Aorta (tissue), 5 donors: ENCODE measurements around the gene ANK2. TPM values are rescaled to one million over a fixed set of nuclear protein-coding genes. Genes with fewer than 3 reads are reported as not detected.
A peak's percentile ranks its signal among the peaks of the same experiment; 100 is the strongest.

ENCODE experiments used
- ATAC-seq: fragments of 200-7000 bp; cut with Tn5 transposase; one replicate; pipeline ENCODE4 v1.9.1; 2022; ENCODE audit warnings: moderate library complexity; ENCODE audit not compliant: low FRiP score
- DNase-seq, 2 donors: peaks; one replicate each; pipeline ENCODE4 v3.0.0-alpha.2; 2020
- H3K27ac ChIP-seq, 2 donors: one replicate each; pipeline ENCODE4 v1.5.1; 2013; ENCODE audit warnings: low read length in 2 of 2, mild to moderate bottlenecking in 2 of 2, moderate library complexity in 2 of 2, control low read depth in 1 of 2, inconsistent platforms in 1 of 2, low read depth in 1 of 2
- H3K27me3 ChIP-seq, 2 donors: one replicate each; pipeline ENCODE4 v1.6.1; 2013; ENCODE audit warnings: control low read depth in 1 of 2, low read length in 1 of 2, mild to moderate bottlenecking in 1 of 2, moderate library complexity in 1 of 2; ENCODE audit not compliant: insufficient read depth in 2 of 2, control insufficient read depth in 1 of 2
- H3K36me3 ChIP-seq, 2 donors: one replicate each; pipeline ENCODE4 v1.6.1; 2013; ENCODE audit warnings: control low read depth in 1 of 2, low read length in 1 of 2, mild to moderate bottlenecking in 1 of 2; ENCODE audit not compliant: insufficient read depth in 2 of 2, control insufficient read depth in 1 of 2
- H3K4me1 ChIP-seq, 2 donors: one replicate each; pipeline ENCODE4 v1.6.1; 2013; ENCODE audit warnings: low read length in 2 of 2, control low read depth in 1 of 2, mild to moderate bottlenecking in 1 of 2, moderate library complexity in 1 of 2; ENCODE audit not compliant: insufficient read depth in 2 of 2, control insufficient read depth in 1 of 2
- H3K4me3 ChIP-seq, 2 donors: one replicate each; pipeline ENCODE4 v1.5.1; 2013; ENCODE audit warnings: low read length in 2 of 2, control low read depth in 1 of 2, mild to moderate bottlenecking in 1 of 2
- H3K9me3 ChIP-seq: one replicate; pipeline ENCODE4 v1.6.1; 2013; ENCODE audit warnings: mild to moderate bottlenecking, low read length; ENCODE audit not compliant: control insufficient read depth
- WGBS, 2 donors: extraction: QIAGEN DNeasy Blood & Tissue Kit; methylation state at CpG; one replicate each; pipeline ENCODE4 v1.1.7; 2013; 5-methylcytosine and 5-hydroxymethylcytosine counted together
- intact Hi-C, 2 donors: fragments of 100-400 bp; cut with DNase I; formaldehyde crosslinking; loops; one replicate each; pipeline versions ENCODE4 v1.14.2 to v1.15.0; 2022
- polyA plus RNA-seq, 2 donors: library from polyadenylated mRNA; stranded (reverse); fragments of 200-250 nt; gene quantifications; one replicate each; pipeline ENCODE4 v1.2.3, GENCODE V29; 2013
- total RNA-seq, 2 donors: library from RNA; stranded (reverse); fragmentation: NEBNext Ultra II Directional; extraction: Animal tissue kit (Norgen Biotek cat#: 25700); gene quantifications; one replicate each; pipeline ENCODE4 v1.2.1, GENCODE V29; 2021
- donor health status: healthy with polysubstance abuse.
- donor health status: Bipolar disorder and iron deficiency.
- donor health status: DM: no; HTN: no; CAD: no.
- donor health status: DM: no; HTN: no; CAD: no.
- donor health status: DM: yes; HTN: yes; CAD: no.

ANK2 gene
- total and polyA plus RNA-seq, 4 donors: 1.6 to 117 (median 36.6) TPM

GRCh38 chr4:113273721-113274220, 224.3 kb downstream of the ANK2 start:
- H3K27me3 ChIP-seq: no peaks in the 10 kb centered on the region
- H3K27ac ChIP-seq: no peak overlapping the region
- H3K36me3 ChIP-seq: no peaks in the 10 kb centered on the region
- H3K4me3 ChIP-seq: no peak overlapping the region
- DNase-seq (no peak), ATAC-seq (no peak)
- H3K4me1 ChIP-seq: no peaks in the 10 kb centered on the region
- intact Hi-C loops: no loop called here
- H3K9me3 ChIP-seq: no peaks in the 10 kb centered on the region

- Histone ChIP-seq H3K27me3 (no peaks in the 10 kb centered on the region), H3K9me3 (no peaks in the 10 kb centered on the region), H3K36me3 (no peaks in the 10 kb centered on the region), H3K4me3 (no peak overlapping the region), H3K4me1 (no peaks in the 10 kb centered on the region), H3K27ac (no peak overlapping the region)
- intact Hi-C loops: no loop called here
- DNase-seq: no peak
- WGBS, 2 donors: 61 to 68% methylated on average over 7 of the region's 7 CpGs
- ATAC-seq: peak; percentile 51
These were observed 227.2 kb downstream of the ANK2 start for GRCh38 chr4:113276464-113277170.

GRCh38 chr4:113278324-113278934, 229.0 kb downstream of the ANK2 start:
- WGBS, 2 donors: 27 to 29% methylated on average over 8 of the region's 8 CpGs
- intact Hi-C loops: no loop called here
- Histone ChIP-seq H3K27ac (no peak overlapping the region), H3K4me3 (no peak overlapping the region), H3K36me3 (peaks cover 0 to 3% of the 10 kb centered on the region in 2 donors), H3K4me1 (no peaks in the 10 kb centered on the region), H3K27me3 (no peaks in the 10 kb centered on the region), H3K9me3 (no peaks in the 10 kb centered on the region)
- ATAC-seq (peak; percentile 83), DNase-seq (peak; percentile 65 to 80)

- 88 to 94% methylated on average over 4 of the region's 4 CpGs for WGBS, 2 donors
- intact Hi-C loops: no loop called here
- Histone ChIP-seq H3K27ac (no peak overlapping the region), H3K27me3 (no peaks in the 10 kb centered on the region), H3K9me3 (no peaks in the 10 kb centered on the region), H3K4me3 (no peak overlapping the region), H3K4me1 (no peaks in the 10 kb centered on the region), H3K36me3 (peaks cover 0 to 3% of the 10 kb centered on the region in 2 donors)
- ATAC-seq (no peak), DNase-seq (no peak)
These were observed 236.0 kb downstream of the ANK2 start for GRCh38 chr4:113285501-113285900.

- ATAC-seq (no peak), DNase-seq (no peak)
- no peaks in the 10 kb centered on the region for H3K36me3 ChIP-seq
- intact Hi-C loops: no loop called here
- H3K27me3 ChIP-seq: no peaks in the 10 kb centered on the region
- H3K4me1 ChIP-seq: no peaks in the 10 kb centered on the region
- WGBS, 2 donors: 96 to 97% methylated on average over 2 of the region's 2 CpGs
- H3K4me3 ChIP-seq: no peak overlapping the region
- no peak overlapping the region for H3K27ac ChIP-seq
- no peaks in the 10 kb centered on the region for H3K9me3 ChIP-seq
These were observed 238.8 kb downstream of the ANK2 start for GRCh38 chr4:113288257-113288656.

- H3K27me3 ChIP-seq: no peaks in the 10 kb centered on the region
- no peak for DNase-seq
- 91% methylated on average over 4 of the region's 4 CpGs for WGBS, 2 donors
- intact Hi-C loops: no loop called here
- no peaks in the 10 kb centered on the region for H3K9me3 ChIP-seq
- H3K4me1 ChIP-seq: no peaks in the 10 kb centered on the region
- no peaks in the 10 kb centered on the region for H3K36me3 ChIP-seq
- ATAC-seq: no peak
- H3K27ac ChIP-seq: no peak overlapping the region
- H3K4me3 ChIP-seq: no peak overlapping the region
These were observed 239.2 kb downstream of the ANK2 start for GRCh38 chr4:113288696-113289095.

- intact Hi-C loops: no loop called here
- Histone ChIP-seq H3K27me3 (no peaks in the 10 kb centered on the region), H3K27ac (no peak overlapping the region), H3K4me3 (no peak overlapping the region), H3K4me1 (no peaks in the 10 kb centered on the region), H3K9me3 (no peaks in the 10 kb centered on the region), H3K36me3 (no peaks in the 10 kb centered on the region)
- ATAC-seq (no peak), DNase-seq (no peak)
These were observed 240.3 kb downstream of the ANK2 start for GRCh38 chr4:113289766-113290165.

- WGBS, 2 donors: 48 to 50% methylated on average over 2 of the region's 2 CpGs
- Histone ChIP-seq H3K4me3 (no peak overlapping the region), H3K27ac (no peak overlapping the region), H3K27me3 (no peaks in the 10 kb centered on the region), H3K9me3 (no peaks in the 10 kb centered on the region), H3K36me3 (no peaks in the 10 kb centered on the region), H3K4me1 (no peaks in the 10 kb centered on the region)
- intact Hi-C loops: no loop called here
- DNase-seq (no peak), ATAC-seq (no peak)
These were observed 241.2 kb downstream of the ANK2 start for GRCh38 chr4:113290666-113291065.
